ENCODE results near the gene ALDH3B1. TPM values are rescaled to one million over a fixed set of nuclear protein-coding genes. Genes with fewer than 3 reads are reported as not detected.

Gene ALDH3B1
- total and polyA plus RNA-seq, 8 donors: 12.1 to 87.1 (median 16.1) TPM

DNA sequence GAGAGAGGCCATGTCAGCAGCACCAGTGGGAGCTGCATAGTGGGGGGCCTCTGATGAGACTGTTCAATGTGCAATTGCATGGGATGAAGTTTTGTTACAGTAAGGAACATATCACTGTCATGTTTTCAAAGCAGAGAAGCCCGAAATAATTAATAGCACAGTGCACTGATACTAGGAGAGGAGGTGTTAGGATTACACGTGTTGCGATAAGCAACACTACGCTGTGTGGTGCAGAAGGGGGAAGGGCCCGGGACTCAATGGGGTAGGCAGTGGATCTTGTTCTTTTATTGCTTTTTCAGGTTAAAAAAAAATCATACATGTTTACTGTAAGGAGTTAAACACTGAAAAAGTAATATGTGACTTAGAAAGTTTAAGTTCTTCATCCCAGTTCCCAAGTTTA is 57.9 kb downstream of the ALDH3B1 start:
- no peak overlapping the region for H3K27ac ChIP-seq
- H3K4me3 ChIP-seq: no peak overlapping the region
- no peaks in the 10 kb centered on the region for H3K27me3 ChIP-seq
- H3K4me1 ChIP-seq: no peaks in the 10 kb centered on the region
- DNase-seq (no peak), ATAC-seq (no peak)
- H3K9me3 ChIP-seq: no peaks in the 10 kb centered on the region
- peaks cover 4 to 90% of the 10 kb centered on the region in 2 donors for H3K36me3 ChIP-seq
- intact Hi-C loops (cut with DNase I): no loop called here
- TF ChIP-seq CTCF (IDR thresholded peaks at IDR 0.05): no peak

- Histone ChIP-seq H3K27me3 (no peaks in the 10 kb centered on the region), H3K36me3 (peaks cover 0 to 80% of the 10 kb centered on the region in 2 donors), H3K27ac (no peak overlapping the region), H3K4me1 (no peaks in the 10 kb centered on the region), H3K9me3 (no peaks in the 10 kb centered on the region), H3K4me3 (no peak overlapping the region)
- no peak for DNase-seq
- no peak for TF ChIP-seq CTCF (IDR thresholded peaks at IDR 0.05)
- ATAC-seq: no peak
- intact Hi-C loops (cut with DNase I): no loop called here
These were observed 61.3 kb downstream of the ALDH3B1 start for GRCh38 chr11:68071281-68072048.

DNA sequence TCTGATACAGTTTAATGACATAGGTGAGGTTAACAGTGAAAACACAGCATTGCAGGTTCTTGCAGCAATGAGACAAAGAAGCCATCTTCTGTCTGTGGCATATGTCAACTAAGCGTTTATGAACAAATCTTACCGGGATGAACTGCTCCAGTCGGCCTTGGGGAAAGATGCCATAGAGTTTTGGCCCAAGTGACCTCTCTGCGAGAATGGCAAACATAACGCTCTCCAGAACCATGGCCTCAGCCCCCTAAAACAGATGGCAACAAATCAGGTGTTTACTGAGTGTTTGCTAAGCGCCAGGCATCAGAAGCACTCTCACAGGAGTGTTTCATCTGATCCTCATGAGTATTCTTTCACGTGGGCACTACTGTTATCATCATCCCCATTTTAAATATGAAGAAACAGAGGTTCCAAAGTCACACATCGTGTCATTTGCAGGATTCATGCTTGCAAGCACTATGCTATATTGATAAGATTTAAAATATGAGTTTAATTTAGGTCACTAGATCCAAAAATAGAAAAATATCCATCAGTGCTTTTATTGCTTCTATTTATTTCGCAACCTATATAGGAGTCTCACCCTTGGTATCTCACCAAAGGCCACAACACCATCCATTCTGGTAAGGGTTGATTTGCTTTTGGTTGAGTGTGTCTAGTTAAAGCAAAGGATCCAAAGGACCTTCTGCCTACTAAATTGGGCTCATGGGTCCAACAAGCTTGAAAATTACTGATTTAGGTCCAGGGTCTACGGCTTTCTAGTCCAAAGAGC is 64.6 kb downstream of the ALDH3B1 start:
- Histone ChIP-seq H3K4me3 (no peak overlapping the region), H3K4me1 (no peaks in the 10 kb centered on the region), H3K27ac (no peak overlapping the region), H3K27me3 (no peaks in the 10 kb centered on the region), H3K36me3 (peaks cover 0 to 49% of the 10 kb centered on the region in 2 donors), H3K9me3 (no peaks in the 10 kb centered on the region)
- DNase-seq: no peak
- no peak for TF ChIP-seq CTCF (IDR thresholded peaks at IDR 0.05)
- intact Hi-C loops (cut with DNase I): no loop called here
- ATAC-seq: no peak

GRCh38 chr11:68076371-68077042 is 66.4 kb downstream of the ALDH3B1 start:
- H3K27me3 ChIP-seq: no peaks in the 10 kb centered on the region
- intact Hi-C loops (cut with DNase I): no loop called here
- no peak overlapping the region for H3K27ac ChIP-seq
- H3K9me3 ChIP-seq: no peaks in the 10 kb centered on the region
- peaks cover 0 to 45% of the 10 kb centered on the region in 2 donors for H3K36me3 ChIP-seq
- H3K4me1 ChIP-seq: no peaks in the 10 kb centered on the region
- DNase-seq (peak in 1 of 4 donors; percentile 31), ATAC-seq (peak; percentile 51)
- no peak overlapping the region for H3K4me3 ChIP-seq
- no peak for TF ChIP-seq CTCF (IDR thresholded peaks at IDR 0.05)
